ENCODE measurements around the gene DGKZ.
"Not testable (repeated sequence)": the region's sequence is repeated elsewhere in the genome, so short reads cannot be mapped to it uniquely, and the experiment has no call there.

The DGKZ gene

DNA sequence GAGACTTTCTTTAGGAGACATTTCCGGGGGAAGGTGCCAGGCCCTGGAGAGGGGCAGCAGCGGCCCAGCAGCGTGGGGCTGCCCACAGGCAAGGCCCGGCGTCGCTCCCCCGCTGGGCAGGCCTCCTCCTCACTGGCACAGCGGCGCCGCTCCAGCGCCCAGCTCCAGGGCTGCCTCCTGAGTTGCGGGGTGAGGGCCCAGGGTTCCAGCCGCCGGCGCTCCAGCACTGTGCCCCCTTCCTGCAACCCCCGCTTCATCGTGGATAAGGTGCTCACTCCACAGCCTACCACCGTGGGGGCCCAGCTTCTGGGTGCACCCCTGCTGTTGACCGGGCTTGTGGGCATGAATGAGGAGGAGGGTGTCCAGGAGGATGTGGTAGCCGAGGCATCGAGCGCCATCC, 19.0 kb downstream of the DGKZ start:
- no peak for DNase-seq (ENCODE audit: low read depth in 2 of 2)

DNA sequence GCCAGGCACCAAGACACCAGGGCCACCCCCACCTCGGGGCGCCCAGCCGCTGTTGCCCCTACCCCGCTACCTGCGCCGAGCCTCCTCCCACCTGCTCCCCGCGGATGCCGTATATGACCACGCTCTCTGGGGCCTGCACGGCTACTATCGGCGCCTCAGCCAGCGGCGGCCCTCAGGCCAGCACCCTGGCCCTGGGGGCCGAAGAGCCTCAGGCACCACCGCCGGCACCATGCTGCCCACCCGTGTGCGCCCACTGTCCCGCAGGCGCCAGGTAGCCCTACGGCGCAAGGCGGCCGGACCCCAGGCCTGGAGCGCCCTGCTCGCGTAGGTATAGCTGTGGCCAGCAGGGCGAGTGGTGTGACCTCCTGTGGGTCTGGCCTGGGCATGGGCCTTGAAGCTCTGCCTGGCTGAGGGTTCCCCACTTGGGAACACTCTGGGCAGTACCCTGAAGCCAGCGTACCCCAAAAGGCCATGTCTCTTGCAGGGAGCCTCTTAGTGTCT, 19.4 kb downstream of the DGKZ start:
- DNase-seq (ENCODE audit: low read depth in 2 of 2) = no peak

DNA sequence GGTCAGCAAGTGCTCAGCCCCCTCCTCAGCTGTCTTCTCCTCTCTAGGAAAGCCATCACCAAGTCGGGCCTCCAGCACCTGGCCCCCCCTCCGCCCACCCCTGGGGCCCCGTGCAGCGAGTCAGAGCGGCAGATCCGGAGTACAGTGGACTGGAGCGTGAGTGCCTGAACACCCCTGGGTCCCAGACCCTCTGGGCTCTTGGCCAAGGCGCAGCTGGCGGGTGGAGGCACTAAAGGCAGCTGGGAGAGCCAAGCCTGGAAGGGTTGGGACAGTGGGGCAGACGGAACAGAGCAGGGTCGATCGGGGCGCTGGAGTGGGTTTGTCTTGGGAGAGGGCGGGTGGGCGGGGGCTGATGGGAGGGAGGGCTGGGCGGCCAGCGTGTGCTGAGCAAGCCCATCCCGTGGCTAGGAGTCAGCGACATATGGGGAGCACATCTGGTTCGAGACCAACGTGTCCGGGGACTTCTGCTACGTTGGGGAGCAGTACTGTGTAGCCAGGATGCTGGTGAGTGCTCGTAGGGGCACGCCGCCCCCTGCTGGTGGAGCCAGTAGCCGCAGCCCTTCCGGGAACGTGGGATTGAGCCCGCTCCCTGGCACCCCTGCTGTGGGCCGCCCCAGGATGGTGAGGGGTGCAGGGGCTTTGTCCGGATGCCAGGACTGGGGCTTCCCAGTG, 20.1 kb downstream of the DGKZ start:
- DNase-seq (ENCODE audit: low read depth in 2 of 2) = peak; percentile 61 to 63

DNA sequence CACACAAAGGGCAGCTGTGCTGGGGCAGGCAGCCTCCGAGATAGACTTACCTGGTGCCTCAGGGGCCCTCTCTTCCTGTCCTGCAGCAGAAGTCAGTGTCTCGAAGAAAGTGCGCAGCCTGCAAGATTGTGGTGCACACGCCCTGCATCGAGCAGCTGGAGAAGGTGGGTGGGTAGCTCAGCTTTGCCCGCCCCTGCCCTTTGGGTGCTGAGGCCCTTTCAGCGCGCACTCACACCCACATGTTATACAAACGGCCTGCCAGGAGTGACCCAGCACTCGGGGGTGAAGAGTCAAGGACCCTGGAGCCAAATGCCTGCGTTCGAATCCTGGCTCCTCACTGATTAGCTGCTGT, 20.6 kb downstream of the DGKZ start:
- no peak for DNase-seq (ENCODE audit: low read depth in 2 of 2)

DNA sequence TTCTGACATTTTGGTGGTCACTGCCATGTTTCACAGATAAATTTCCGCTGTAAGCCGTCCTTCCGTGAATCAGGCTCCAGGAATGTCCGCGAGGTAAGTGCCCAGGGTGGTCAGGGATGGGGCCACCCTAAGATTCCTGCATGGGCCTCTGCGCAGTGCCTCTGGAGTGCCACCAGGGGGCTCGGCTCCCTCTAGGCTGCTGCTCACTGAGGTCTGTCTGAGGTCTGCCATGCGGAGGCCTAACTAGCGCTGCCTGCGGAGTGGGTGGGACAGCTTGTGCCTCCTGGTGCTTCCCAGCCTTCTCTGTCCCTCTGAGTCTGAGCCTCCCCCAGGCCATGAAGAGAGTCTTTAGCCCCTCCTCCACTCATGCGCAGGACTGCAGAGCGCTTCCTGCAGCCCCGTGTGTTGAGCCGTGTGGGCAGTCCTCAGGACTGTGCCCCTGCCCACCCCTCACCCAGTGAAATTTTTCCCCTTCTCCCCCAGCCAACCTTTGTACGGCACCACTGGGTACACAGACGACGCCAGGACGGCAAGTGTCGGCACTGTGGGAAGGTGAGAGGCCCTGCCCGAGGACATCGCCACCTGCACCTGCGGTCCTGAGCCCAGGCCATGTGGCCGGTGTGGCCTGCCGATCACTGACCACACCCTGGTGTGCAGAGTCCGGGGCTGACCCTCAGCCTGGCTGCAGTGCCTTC, 22.3 kb downstream of the DGKZ start:
- no peak for DNase-seq (ENCODE audit: low read depth in 2 of 2)

DNA sequence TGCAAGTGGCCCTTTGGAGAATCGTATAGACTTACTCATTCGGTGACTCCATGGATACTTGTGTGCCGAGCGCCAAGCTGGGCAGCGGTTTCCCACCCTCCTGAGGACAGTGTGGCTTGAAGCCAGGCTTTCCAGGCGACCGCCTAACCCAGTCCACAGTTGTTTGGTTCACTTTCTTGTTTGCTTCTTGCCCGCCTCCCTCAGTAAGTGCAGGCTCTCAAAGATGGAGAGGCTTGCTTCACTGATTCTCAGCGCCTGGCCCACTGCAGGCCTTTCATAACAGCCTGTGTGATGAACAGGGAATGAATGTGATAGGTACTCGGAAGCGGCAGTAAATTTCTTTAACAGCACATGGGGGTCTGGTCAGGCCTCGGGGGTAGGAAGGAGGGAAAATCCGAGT, 23.0 kb downstream of the DGKZ start:
- DNase-seq (ENCODE audit: low read depth in 2 of 2) = no peak

DNA sequence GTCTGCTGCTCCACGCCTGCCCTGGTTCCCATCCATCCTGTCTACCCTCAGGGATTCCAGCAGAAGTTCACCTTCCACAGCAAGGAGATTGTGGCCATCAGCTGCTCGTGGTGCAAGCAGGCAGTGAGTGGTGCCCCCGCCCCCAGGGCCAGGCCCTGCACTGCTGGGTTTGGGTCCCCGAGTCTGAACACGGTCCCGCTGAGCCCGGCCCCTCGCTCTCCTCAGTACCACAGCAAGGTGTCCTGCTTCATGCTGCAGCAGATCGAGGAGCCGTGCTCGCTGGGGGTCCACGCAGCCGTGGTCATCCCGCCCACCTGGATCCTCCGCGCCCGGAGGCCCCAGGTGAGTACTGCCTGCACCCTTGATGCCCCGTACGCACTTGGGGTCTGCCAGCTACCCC, 24.0 kb downstream of the DGKZ start:
- DNase-seq (ENCODE audit: low read depth in 2 of 2) = not testable (repeated sequence)

DNA sequence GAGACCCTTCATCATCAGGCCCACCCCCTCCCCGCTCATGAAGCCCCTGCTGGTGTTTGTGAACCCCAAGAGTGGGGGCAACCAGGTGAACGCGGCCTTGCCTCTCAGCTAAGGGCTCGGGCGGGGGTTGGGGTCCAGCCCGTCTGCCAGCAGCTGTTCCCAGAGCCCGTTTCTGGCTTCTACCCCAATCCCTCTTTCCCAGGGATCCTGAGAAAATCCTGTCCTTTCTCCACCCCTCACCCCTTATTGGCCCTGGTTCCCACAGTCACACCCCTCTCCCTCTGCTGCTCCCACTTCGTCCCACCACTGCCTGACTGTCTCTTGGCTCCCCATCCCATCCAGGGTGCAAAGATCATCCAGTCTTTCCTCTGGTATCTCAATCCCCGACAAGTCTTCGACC, 24.8 kb downstream of the DGKZ start:
- DNase-seq (ENCODE audit: low read depth in 2 of 2) = no peak

DNA sequence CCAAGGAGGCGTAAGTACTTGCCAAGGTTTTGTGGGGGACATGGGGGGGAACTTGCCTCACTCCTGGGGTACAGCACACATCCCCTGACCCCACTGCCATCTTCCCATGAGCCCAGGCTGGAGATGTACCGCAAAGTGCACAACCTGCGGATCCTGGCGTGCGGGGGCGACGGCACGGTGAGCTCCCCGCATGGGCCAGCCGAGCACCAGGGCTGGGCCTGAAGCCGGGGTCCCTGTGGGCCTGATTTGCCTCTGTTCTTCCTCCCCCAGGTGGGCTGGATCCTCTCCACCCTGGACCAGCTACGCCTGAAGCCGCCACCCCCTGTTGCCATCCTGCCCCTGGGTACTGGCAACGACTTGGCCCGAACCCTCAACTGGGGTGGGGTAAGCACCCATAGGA, 25.2 kb downstream of the DGKZ start:
- DNase-seq (ENCODE audit: low read depth in 2 of 2) = not testable (repeated sequence)

DNA sequence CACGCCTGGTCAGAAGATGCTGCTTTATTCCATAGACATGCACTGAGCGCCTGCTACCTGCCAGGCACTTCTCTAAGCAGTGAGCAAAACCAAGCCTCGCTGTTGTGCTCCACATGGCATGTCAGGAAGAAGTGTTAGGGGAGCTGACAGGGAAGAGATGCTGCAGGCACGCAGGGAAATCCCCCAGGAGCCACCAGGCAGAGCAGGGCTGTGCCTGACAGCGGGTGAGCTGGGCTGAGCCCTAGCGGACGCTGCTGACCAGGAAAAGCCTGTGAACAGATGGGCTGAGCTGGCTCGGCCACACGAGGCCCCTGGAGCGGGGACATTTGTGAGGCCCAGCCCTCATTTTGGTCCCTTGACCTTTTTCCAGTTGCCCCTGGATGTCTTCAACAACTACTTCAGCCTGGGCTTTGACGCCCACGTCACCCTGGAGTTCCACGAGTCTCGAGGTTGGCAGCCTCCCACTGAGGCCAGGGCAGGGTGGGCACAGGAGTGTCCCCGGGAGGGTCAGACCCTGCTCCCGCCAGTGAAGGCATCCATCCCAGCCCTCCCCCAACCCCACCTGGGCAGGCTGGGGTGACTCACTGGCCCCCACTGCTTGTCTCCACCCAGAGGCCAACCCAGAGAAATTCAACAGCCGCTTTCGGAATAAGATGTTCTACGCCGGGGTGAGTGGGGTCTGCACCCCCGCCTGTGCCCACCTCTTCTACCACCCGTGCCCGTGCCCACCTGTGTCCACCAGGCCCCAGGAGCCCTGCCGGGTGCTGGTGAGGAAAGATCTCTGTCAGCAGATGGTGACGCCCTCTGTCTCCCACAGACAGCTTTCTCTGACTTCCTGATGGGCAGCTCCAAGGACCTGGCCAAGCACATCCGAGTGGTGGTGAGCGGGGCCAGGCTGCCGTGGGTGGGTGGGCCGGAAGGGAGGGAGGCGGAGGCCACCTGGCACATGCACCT, 26.8 kb downstream of the DGKZ start:
- no peak for DNase-seq (ENCODE audit: low read depth in 2 of 2)

DNA sequence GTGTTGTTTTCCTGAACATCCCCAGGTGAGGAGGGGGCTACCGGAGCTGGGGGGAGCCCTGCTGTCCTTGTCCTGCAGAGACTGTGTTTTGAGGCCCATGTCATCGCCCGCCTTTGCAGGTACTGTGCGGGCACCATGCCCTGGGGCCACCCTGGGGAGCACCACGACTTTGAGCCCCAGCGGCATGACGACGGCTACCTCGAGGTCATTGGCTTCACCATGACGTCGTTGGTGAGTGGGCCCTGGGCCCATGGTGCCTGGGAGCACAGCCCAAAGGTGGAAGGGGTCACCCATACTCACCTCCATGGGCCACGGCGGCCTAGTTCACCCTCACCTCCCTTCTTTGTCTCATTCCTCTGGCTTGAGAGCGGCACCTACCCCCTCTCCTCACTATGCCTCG, 27.6 kb downstream of the DGKZ start:
- DNase-seq (ENCODE audit: low read depth in 2 of 2) = no peak

DNA sequence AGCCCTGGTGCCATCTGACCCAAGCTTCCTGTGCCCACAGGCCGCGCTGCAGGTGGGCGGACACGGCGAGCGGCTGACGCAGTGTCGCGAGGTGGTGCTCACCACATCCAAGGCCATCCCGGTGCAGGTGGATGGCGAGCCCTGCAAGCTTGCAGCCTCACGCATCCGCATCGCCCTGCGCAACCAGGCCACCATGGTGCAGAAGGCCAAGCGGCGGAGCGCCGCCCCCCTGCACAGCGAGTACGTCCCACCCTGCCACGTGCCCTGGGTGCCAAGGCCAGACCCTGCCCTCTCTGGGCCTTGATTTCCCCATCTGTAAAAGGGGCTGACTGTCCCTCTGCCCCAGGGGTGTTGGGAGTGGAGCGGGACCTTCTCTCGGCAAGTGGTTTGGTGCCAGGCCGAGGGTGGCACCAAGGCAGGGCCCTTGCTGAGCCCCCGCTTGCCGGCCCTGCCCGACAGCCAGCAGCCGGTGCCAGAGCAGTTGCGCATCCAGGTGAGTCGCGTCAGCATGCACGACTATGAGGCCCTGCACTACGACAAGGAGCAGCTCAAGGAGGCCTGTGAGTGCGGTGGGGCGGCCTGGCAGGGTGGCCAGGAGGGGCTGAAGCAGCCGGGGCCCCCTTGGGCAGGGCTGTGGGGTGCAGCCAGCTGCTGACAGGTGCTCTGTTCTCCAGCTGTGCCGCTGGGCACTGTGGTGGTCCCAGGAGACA, 28.3 kb downstream of the DGKZ start:
- DNase-seq (ENCODE audit: low read depth in 2 of 2) = no peak

DNA sequence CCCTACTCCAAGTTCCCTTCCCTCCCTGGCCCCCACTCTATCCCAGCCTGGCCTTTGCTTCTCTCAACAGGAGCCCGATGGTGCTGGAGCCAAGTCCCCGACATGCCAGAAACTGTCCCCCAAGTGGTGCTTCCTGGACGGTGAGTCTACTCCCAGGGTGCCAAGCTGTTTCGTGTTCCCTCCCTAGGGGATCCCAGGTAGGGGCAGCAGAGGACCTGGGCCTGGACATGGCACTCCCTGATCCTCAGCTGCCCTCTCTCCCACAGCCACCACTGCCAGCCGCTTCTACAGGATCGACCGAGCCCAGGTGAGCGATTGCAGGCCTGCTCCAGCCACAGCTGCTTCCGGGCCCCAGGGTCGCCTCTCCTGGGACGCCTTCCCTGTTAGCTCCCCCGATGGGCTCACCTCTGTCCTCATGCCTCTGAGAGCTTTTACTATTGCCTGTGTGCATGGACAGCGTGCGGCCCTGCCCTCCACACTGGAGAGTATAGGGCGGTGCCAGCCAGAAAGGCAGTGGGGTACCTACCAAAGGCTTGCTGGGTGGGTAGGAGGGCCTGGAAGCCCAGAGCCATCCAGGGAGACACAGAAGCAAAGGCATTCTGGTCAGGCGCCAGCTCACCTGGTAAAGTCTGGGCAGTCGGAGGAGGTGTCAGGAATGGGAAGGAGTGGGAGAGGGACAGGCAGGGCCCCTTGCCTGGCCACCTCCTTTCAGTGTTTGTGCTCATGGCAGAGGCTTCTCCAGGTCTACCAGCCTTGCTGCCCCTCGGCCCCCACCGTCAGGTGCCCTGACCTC, 29.2 kb downstream of the DGKZ start:
- DNase-seq (ENCODE audit: low read depth in 2 of 2) = no peak

DNA sequence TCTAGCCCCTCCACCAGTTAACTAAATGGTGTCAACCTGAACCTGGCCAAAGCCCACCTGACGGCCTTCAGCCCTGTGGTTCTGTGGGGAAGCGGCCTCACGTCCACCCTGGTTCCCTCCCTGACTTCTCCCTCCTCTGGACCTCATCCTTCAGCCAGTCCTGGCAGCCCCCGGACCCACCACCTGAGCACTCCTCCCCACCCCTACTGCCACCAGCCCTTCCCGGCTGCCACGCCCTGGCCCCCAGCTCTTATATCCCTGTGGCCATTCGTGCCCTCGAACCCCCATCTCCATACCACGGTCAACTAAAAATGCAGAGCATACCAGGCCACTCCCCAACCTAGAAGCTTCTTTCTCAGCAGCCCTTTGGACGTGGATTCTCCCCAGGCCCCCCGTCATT, 30.0 kb downstream of the DGKZ start:
- no peak for DNase-seq (ENCODE audit: low read depth in 2 of 2)

DNA sequence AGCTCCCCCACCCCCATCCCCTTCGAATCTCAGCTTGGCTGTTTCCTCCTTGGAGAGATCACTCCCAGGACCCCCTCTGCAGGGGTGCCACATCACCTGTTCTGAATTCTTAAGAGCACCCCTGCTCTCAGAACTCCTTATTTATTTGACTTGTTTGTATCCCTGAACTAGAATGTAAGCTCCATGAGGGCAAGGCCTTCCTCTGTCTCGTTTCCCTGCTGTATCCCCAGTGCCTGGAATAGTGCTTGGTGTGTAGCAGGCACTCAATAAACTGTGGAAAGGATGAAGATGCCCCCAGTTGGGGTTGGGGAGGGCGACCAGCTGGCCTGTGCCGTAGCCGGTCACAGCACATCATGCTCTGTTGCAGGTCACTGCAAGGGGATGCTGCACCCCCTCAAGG, 30.6 kb downstream of the DGKZ start:
- no peak for DNase-seq (ENCODE audit: low read depth in 2 of 2)

DNA sequence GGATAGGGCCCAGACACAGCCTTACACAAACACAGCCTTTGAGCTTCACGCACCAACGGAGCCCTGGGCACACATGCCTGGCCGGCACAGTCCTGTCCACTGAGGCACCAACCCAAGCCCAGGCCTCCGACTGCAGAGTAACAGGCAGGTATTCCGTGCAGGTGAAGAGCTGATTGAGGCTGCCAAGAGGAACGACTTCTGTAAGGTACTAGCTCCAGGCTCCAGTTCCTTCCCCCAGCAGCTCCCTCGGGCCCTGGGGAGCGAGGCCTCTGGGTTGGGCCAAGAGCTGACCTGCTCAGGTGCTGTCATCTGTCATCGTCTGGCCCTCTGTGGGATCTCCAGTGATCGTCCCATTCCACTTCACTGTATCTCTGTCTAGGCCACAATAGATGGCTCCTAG, 31.0 kb downstream of the DGKZ start:
- DNase-seq (ENCODE audit: low read depth in 2 of 2) = no peak

DNA sequence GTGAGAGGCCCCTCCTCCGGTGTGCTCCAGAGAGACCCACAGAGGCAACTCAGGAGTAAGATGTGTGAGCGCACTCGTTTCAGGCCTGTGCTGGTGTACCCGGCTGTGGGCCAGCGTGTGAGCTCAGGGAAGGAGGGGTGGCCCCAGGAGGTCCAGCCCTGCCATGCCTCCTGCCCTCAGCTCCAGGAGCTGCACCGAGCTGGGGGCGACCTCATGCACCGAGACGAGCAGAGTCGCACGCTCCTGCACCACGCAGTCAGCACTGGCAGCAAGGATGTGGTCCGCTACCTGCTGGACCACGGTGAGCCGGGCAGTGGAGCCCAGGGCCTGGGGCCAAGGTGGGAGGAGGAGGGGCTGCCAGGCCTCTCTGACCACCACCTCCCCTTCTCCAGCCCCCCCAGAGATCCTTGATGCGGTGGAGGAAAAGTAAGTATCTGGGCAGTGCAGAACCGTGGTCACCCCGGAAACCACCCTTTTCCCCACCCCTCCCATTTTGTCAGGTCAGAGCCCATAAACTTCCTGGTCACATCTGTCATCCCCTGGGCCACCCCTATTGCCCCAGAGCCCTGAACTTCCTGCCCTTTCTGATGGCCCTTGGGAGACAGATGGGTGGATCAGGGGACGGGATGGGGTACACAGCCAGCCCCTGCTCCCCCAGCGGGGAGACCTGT, 31.7 kb downstream of the DGKZ start:
- DNase-seq (ENCODE audit: low read depth in 2 of 2) = no peak

DNA sequence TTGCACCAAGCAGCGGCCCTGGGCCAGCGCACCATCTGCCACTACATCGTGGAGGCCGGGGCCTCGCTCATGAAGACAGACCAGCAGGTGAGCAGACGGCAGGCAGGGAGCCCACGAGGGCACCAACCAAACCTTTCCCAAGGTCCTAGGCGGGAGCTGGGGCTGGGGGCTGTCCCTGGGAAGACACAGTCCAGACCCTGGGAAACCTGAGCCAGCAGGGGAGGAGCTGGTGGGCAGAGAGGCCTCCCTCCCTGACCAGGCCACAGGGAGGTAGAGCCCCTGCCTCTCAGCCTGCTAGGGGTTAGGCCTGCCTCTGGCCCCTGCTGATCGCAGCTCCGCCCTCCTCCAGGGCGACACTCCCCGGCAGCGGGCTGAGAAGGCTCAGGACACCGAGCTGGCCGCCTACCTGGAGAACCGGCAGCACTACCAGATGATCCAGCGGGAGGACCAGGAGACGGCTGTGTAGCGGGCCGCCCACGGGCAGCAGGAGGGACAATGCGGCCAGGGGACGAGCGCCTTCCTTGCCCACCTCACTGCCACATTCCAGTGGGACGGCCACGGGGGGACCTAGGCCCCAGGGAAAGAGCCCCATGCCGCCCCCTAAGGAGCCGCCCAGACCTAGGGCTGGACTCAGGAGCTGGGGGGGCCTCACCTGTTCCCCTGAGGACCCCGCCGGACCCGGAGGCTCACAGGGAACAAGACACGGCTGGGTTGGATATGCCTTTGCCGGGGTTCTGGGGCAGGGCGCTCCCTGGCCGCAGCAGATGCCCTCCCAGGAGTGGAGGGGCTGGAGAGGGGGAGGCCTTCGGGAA, 32.4 kb downstream of the DGKZ start:
- DNase-seq (ENCODE audit: low read depth in 2 of 2) = not testable (repeated sequence)

DNA sequence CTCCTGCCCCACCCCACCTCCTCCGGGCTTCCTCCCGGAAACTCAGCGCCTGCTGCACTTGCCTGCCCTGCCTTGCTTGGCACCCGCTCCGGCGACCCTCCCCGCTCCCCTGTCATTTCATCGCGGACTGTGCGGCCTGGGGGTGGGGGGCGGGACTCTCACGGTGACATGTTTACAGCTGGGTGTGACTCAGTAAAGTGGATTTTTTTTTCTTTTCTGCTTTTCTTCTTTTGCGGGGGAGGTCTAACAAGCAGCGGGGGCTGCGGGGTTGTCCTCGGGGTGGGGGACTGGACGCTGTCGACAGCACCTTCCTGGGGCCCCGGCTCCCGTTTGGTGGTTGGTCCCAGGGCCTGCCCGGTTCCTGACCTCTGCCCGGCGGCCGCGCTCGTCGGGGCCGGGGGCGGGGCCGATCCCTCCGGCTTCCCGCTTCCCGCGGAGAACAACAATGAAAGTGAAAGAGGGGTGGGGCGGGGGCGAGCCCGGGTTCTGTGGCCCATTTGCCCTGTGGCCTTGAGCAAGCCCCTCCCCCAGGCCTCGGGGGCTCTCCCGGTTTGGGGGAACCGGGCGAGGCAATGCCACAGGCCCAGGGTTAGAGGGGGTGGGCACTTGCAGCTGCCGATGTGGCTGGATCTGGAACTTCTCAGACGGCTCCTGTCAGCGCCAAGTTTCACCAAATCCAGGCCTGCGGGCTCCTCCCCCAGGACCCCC, 33.2 kb downstream of the DGKZ start:
- no peak for DNase-seq (ENCODE audit: low read depth in 2 of 2)
